B cell (primary cell): ENCODE data around the gene H2BK1.

Experiments used
- EZH2 ChIP-seq: IDR thresholded peaks from 2 replicates; pipeline ENCODE4 v1.6.1; 2012; ENCODE audit warnings: borderline replicate concordance, low read depth, mild to moderate bottlenecking, moderate library complexity, low read length; ENCODE audit not compliant: insufficient read depth, poor library complexity, severe bottlenecking
- TF ChIP-seq, protein P1 (sequence below): fragments of 200-600 bp; IDR thresholded peaks from one replicate; pipeline ENCODE4 v1.8.0; 2022; ENCODE audit warnings: antibody characterized with exemption, mild to moderate bottlenecking

DNA sequence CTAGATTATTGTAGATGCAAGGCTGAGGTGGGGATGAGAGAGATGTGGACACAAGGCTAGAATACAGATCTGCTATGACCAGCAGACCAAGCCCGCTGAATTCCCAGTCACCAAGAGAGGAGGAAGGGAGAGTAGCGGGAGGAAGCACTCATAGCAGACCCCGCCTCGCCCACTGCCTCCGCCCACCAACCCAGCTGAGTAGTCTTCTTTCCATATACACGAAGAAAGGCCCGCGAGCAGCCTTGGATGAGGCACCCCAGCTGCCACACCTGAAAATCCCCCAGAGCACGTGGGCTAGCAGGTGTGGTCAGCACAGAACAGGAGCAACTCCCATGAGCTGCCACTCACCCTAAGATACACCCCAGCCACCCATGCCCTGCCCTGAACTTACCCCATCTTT is 7.9 kb upstream of the H2BK1 start:
- TF ChIP-seq, protein P1, sequence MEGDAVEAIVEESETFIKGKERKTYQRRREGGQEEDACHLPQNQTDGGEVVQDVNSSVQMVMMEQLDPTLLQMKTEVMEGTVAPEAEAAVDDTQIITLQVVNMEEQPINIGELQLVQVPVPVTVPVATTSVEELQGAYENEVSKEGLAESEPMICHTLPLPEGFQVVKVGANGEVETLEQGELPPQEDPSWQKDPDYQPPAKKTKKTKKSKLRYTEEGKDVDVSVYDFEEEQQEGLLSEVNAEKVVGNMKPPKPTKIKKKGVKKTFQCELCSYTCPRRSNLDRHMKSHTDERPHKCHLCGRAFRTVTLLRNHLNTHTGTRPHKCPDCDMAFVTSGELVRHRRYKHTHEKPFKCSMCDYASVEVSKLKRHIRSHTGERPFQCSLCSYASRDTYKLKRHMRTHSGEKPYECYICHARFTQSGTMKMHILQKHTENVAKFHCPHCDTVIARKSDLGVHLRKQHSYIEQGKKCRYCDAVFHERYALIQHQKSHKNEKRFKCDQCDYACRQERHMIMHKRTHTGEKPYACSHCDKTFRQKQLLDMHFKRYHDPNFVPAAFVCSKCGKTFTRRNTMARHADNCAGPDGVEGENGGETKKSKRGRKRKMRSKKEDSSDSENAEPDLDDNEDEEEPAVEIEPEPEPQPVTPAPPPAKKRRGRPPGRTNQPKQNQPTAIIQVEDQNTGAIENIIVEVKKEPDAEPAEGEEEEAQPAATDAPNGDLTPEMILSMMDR, result no peak
- TF ChIP-seq EZH2, result no peak
